Measurements from ENCODE around the gene SNX3. TPM values are rescaled to one million over a fixed set of nuclear protein-coding genes. Genes with fewer than 3 reads are reported as not detected.
"Not testable (repeated sequence)": the region's sequence is repeated elsewhere in the genome, so short reads cannot be mapped to it uniquely, and the experiment has no call there.

Gene SNX3
- 100 to 1,000 TPM; 150 to 177 (median 168) TPM for total RNA-seq

DNA sequence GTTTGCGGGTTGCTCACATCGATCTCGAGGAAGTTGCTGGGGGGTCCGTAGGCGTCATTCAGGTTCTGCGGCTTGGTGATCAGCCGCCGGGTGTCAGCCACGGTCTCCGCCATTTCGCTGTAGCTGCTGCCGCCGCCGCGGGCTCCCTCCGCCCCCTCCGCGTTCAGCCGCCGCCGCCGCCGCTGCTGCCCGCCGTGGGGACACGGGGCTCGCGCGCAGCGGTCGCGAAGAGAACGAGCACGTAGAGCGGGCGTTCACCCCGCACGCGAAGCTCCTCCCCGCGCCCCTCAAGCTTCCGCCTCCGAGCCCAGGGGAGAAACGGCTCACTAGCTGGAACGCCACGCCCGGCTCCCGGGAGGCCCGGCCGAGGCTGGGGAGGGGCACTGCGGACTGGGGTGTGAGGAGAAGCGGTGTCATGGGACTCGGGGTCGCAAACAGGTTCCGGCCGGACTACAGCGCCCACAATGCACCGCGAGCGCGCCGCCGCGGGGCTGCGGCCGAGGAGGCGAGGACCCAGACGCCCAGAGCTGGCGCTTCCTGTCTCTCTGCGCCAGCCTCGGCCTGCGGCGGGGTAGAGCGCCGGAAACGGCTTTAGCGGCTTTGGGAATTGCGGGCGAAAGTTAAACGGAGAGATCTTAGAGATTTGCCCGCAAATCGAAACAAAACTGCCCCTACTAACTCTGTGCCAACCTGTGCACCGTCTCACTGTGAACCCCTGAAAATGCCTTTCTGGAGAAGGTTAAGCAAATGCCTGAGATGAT, at the start of gene SNX3:
SNX3 (minus strand) TSS at position 232 of the 761 bp plus-strand sequence; CDS start at position 113, 119 bp downstream.
- DNase-seq (peak; percentile 96 to 97), ATAC-seq (peak; percentile 93 to 95)
- TF ChIP-seq, protein P1, sequence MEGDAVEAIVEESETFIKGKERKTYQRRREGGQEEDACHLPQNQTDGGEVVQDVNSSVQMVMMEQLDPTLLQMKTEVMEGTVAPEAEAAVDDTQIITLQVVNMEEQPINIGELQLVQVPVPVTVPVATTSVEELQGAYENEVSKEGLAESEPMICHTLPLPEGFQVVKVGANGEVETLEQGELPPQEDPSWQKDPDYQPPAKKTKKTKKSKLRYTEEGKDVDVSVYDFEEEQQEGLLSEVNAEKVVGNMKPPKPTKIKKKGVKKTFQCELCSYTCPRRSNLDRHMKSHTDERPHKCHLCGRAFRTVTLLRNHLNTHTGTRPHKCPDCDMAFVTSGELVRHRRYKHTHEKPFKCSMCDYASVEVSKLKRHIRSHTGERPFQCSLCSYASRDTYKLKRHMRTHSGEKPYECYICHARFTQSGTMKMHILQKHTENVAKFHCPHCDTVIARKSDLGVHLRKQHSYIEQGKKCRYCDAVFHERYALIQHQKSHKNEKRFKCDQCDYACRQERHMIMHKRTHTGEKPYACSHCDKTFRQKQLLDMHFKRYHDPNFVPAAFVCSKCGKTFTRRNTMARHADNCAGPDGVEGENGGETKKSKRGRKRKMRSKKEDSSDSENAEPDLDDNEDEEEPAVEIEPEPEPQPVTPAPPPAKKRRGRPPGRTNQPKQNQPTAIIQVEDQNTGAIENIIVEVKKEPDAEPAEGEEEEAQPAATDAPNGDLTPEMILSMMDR (IDR thresholded peaks at IDR 0.05 in 4 of 5, conservative IDR thresholded peaks at IDR 0.05 in 1 of 5) = peak in 2 of 5 experiments; percentile 25 to 26
- peak; percentile 88 to 94 for TF ChIP-seq POLR2A (IDR thresholded peaks at IDR 0.05)
- in situ Hi-C loops (cut with MboI; ENCODE audit: low sequenced_read_pairs in 4 of 4) = no loop called here
- Histone ChIP-seq H3K36me3 (no peaks in the 10 kb centered on the region), H3K27me3 (no peaks in the 10 kb centered on the region), H3K4me3 (peak within 1 kb of the TSS; percentile 68 to 97 (median 90)), H3K27ac (peak within 1 kb of the TSS; percentile 96 to 99 (median 98)), H3K9me3 (no peaks in the 10 kb centered on the region), H3K4me1 (peaks cover 30 to 31% of the 10 kb centered on the region in 2 donors)
- intact Hi-C loops (cut with DNase I; ENCODE audit: low total_unique reads) = loop anchor here (1.0 to 10.0 kb wide), 5 partner anchors 33 to 834 kb away; partner anchors contain the start of genes CEP57L1, SEC63 and SESN1

DNA sequence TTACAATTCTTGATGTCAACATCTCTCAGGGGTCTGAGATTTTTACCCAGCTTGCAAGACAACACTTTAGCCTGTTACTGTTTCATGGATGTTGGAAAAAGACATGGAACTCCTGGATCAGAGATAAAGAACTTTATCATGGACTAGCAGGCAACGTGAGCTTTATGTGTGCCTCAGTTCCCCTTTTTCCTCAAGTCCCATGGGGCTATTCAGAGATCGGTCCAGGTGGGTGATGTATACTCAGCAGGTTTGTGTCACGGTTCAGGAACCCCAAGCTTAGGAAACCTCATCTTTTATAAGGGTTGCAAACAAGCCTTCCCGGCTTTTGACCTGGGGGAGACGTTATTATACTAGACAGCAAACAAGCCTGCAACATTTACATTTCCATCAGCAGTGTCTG, 49.0 kb upstream of the SNX3 start:
- Histone ChIP-seq H3K27me3 (no peaks in the 10 kb centered on the region), H3K4me3 (no peak overlapping the region), H3K27ac (no peak overlapping the region), H3K9me3 (no peaks in the 10 kb centered on the region), H3K4me1 (no peaks in the 10 kb centered on the region), H3K36me3 (no peaks in the 10 kb centered on the region)
- no peak for ATAC-seq
- DNase-seq = no peak
- in situ Hi-C loops (cut with MboI; ENCODE audit: low sequenced_read_pairs in 4 of 4) = no loop called here
- TF ChIP-seq, protein P1 (IDR thresholded peaks at IDR 0.05 in 4 of 5, conservative IDR thresholded peaks at IDR 0.05 in 1 of 5) = no peak
- TF ChIP-seq POLR2A (IDR thresholded peaks at IDR 0.05) = no peak
- intact Hi-C loops (cut with DNase I; ENCODE audit: low total_unique reads) = no loop called here

DNA sequence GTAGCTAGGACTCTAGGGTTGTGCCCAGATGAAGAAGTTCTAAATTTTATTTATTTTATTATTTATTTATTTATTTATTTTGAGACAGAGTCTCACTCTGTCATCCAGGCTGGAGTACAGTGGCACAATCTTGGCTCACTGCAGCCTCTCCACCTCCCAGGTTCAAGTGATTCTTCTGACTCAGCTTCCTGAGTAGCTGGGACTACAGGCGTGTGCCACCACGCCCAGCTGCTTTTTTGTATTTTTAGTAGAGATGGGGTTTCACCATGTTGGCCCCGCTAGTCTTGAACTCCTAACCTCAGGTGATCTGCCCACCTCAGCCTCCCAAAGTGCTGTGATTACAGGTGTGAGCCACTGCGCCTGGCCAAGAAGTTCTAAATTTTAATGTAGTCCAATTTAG, 47.8 kb upstream of the SNX3 start:
- H3K27me3 ChIP-seq; H3K4me1 ChIP-seq; H3K27ac ChIP-seq; in situ Hi-C loops (cut with MboI; ENCODE audit: low sequenced_read_pairs in 4 of 4); intact Hi-C loops (cut with DNase I; ENCODE audit: low total_unique reads); H3K36me3 ChIP-seq; H3K4me3 ChIP-seq; DNase-seq; ATAC-seq; H3K9me3 ChIP-seq: not testable (repeated sequence)

DNA sequence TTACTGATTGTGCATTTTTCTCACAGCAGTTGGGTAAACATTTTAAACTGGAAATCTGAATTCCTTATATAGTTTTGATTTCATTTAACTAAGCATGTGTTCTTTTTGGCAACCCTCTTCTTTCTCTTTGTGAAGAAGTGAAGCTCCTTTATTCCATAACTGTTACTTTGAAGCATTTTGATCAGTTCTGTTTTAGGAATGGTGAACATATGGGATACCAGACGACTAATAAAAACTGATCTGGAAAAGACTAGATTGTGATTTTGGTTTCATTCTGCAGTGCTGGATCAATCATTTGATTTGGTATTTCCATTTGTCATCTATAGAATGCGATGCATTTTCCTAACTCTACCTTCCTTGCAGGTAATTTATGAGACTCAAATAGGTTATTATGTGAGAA, 43.8 kb upstream of the SNX3 start:
- peaks cover 5 to 7% of the 10 kb centered on the region in 2 donors for H3K4me1 ChIP-seq
- no peak overlapping the region for H3K27ac ChIP-seq
- DNase-seq (no peak), ATAC-seq (no peak)
- no peaks in the 10 kb centered on the region for H3K27me3 ChIP-seq
- in situ Hi-C loops (cut with MboI; ENCODE audit: low sequenced_read_pairs in 4 of 4) = no loop called here
- H3K9me3 ChIP-seq = no peaks in the 10 kb centered on the region
- no peaks in the 10 kb centered on the region for H3K36me3 ChIP-seq
- TF ChIP-seq, protein P1 (IDR thresholded peaks at IDR 0.05 in 4 of 5, conservative IDR thresholded peaks at IDR 0.05 in 1 of 5) = no peak
- TF ChIP-seq POLR2A (IDR thresholded peaks at IDR 0.05) = no peak
- no peak overlapping the region for H3K4me3 ChIP-seq
- intact Hi-C loops (cut with DNase I; ENCODE audit: low total_unique reads) = no loop called here

DNA sequence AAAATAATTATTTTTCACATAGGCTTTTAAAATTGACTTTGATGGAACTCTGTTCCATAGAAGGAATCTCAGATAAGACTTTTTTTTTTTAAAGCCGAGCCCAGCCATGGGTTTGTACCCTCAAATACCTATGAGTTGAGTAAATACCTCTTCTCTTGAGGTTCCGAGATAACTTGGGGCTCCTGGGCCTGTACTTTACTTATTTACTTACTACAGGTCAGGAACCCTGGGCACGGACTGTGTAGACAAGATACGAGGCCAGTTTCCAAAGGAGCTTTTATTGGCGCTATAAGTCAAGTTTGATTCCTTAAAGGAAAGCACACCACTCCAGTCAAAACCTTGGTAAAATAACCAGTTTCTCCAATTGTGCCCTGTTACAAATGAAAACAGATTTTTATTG, 41.5 kb upstream of the SNX3 start:
- in situ Hi-C loops (cut with MboI; ENCODE audit: low sequenced_read_pairs in 4 of 4) = no loop called here
- no peaks in the 10 kb centered on the region for H3K36me3 ChIP-seq
- no peak overlapping the region for H3K27ac ChIP-seq
- no peaks in the 10 kb centered on the region for H3K27me3 ChIP-seq
- H3K4me3 ChIP-seq = no peak overlapping the region
- ATAC-seq = no peak
- TF ChIP-seq, protein P1 (IDR thresholded peaks at IDR 0.05 in 4 of 5, conservative IDR thresholded peaks at IDR 0.05 in 1 of 5) = no peak
- TF ChIP-seq POLR2A (IDR thresholded peaks at IDR 0.05) = no peak
- H3K9me3 ChIP-seq = no peaks in the 10 kb centered on the region
- H3K4me1 ChIP-seq = peaks cover 10 to 12% of the 10 kb centered on the region in 2 donors
- intact Hi-C loops (cut with DNase I; ENCODE audit: low total_unique reads) = no loop called here
- no peak for DNase-seq

Data from gastrocnemius medialis (tissue), 4 donors.